Stimulated activated CD8-positive, alpha-beta memory T cell treated with anti-CD3 and anti-CD28 coated beads, Interleukin-12 subunit alpha, Interleukin-12 subunit beta, amount 100 ng/mL, for 24 hours (primary cell): Measurements from ENCODE around the gene C9orf85.
"Not testable (repeated sequence)": the region's sequence is repeated elsewhere in the genome, so short reads cannot be mapped to it uniquely, and the experiment has no call there.

Source experiments
- DNase-seq: peaks from one replicate; pipeline ENCODE4 v3.0.0-alpha.2; 2020; ENCODE audit errors: extremely low read depth

C9orf85 gene

GRCh38 chr9:71941998-71942567 is 30.6 kb downstream of the C9orf85 start:
- no peak for DNase-seq

- no peak for DNase-seq
Observed at GRCh38 chr9:71944754-71945375, 33.4 kb downstream of the C9orf85 start.

GRCh38 chr9:71954652-71955051 is 43.2 kb downstream of the C9orf85 start:
- DNase-seq, result not testable (repeated sequence)

- DNase-seq, result no peak
Observed at GRCh38 chr9:71955300-71955915, 44.0 kb downstream of the C9orf85 start.

GRCh38 chr9:71962328-71962727 is 50.9 kb downstream of the C9orf85 start:
- DNase-seq, result no peak

DNA sequence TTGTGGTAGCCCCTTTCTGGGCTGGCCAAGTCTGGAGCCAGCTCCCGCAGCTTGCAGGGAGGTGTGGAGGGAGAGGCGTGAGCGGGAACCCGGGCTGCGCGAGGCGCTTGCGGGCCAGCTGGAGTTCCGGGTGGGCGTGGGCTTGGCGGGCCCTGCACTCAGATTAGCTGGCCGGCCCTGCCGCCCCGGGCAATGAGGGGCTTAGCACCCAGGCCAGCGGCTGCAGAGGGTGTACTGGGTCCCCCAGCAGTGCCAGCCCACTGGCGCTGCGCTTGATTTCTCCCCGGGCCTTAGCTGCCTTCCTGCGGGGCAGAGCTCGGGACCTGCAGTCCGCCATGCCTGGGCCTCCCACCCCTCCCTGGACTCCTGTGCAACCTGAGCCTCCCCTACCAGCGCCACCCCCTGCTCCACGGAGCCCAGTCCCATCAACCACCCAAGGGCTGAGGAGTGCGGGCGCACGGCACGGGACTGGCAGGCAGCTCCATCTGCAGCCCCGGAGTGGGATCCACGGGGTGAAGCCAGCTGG is 52.1 kb downstream of the C9orf85 start:
- DNase-seq, result not testable (repeated sequence)

DNA sequence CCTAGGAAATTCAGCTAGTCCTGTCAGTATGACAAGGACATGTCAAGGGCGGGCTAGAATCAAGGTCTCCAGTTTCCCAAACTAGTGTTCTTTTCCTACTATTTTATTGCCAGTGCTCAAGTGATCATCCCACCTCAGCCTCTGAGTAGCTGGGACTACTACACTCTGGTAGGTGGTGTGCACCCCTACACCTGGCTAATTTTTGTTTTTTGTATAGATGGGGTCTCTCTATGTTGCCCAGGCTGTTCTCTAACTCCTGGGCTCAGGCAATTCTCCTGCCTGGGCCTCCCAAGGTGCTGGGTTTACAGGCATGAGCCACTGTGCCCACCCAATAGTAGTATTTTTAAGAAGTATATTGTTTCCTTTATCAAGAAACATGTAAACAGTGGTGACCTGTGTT is 54.0 kb downstream of the C9orf85 start:
- no peak for DNase-seq

DNA sequence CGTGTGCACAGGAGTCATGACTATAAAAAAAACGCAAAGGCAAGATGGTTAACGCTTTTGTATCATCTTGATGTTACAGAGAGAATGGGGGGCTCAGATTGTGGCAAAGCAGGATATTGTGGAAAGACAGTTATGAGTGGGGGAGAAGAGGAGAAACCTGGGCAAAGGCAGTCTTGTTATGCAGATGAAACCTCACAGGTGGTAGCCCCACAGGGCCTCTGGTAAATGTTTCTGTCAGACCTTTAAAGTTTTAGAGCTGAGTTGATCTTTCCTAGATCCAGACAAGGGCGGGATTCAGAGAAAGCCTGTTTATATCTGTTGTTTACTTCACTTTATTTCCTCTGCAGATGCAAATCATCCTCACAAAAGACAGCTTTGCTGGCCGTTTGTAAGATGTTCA is 55.2 kb downstream of the C9orf85 start:
- DNase-seq, result no peak

GRCh38 chr9:71968541-71969090 is 57.2 kb downstream of the C9orf85 start:
- no peak for DNase-seq

DNA sequence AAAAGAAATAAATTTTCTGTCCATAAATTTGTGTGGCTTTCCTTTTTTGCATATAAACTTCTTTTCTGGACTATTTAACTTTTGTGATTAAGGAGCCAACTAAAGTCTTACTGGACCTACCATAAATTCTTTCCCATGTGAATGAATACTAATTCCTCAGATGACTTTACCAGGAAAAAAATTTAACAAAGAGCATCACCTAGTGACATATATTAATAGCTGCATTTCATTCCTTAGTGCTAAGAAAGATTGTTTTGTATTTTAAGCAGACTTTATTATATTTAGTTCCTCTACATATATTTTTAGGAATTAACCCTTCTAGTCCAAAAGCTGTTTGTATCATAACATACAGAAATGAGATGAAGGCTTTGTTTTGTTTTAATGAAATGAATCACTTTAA is 64.4 kb downstream of the C9orf85 start:
- no peak for DNase-seq

DNA sequence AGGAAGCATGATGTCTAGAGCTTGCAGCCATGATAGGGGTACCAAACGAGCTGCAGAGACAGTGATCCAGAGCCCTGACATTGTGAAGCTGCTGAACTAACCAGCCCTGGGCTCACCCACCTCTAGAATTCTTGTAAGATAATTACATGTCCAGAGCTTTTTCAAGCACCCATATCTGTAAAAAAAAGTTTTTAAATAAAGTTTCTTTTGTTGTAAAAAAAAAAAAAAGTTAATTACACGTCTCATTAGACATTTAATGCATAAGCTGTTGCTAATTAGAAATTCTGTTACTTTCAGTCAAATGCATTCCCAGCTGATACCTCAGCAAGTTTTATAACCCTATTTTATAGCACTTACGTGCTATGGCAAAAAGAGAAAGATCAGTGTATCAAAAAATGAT is 65.6 kb downstream of the C9orf85 start:
- no peak for DNase-seq

DNA sequence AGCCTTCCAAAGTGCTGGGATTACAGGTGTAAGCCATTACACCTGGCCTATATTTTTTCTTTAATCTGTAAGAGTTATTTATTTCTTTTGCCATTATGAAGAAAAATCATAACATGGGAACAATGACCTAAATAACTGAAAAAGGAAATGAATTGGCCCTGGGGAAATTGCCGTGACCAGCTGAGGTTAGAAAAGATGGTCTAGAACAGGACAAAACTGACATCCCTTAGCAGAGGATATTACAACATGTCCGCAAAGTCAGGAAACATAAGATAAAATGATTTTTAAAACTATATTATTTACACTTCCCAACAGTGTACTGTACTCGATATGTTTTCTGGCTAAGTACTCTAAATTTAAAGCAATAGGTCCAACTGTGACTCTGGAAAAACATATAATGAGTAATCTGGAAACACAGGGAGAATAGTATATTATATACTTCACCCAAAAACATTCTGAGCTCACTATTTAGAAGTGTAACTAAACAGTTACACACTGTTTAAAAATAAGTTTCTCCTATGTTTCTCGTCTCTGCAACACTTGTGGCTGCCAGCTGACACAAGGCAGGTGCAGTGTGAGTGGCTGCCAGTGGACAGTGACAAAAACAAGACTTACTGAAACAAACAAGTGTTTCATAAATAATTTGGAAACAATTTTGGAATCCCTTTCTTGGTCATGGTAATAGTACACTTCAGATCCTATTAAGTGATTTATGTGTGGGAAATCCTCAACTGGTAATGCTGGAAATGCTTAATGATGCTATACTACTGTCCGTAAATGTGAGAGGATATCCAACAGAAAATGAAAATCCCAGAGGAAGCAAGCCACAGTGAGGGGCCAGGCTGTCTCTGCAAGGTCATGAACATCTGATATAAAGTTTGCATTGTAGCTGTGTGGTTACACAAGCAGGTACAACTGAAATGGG is 69.1 kb downstream of the C9orf85 start:
- no peak for DNase-seq

DNA sequence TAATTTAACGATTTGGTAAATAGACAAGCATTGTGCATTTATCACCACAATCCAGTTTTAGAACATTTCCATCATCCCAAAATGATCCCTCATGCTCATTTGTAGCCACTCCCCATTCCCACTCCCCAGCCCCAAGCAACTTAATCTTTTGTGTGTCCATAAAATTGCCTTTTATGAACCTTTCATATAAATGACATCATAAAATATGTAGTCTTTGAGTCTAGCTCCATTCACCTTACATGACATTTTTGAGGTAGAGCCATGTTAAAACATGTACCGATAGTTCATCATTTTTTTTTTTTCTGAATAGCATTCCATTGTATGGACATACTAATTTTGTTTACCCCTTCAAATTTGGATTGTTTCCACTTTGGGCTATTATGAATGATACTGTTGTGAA is 70.5 kb downstream of the C9orf85 start:
- DNase-seq, result no peak

DNA sequence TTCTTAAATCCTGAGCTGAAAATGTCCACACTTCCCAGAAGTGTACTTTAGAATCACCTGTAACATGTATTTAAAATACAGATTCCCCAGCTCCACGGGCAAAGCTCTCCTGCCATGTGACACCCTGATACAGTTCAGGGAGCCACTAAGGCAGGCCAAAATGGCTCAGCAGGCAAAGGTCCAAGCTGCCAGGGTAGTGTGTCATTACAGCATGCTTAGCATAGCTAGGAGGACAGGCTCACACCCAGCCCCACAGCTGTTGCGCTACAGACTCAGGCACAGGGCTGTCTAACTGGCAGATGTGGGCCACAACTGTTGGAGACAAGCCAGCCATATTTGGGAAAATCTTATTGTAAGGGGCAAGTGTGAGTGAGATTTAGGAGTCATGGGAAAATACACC is 73.0 kb downstream of the C9orf85 start:
- DNase-seq, result no peak

DNA sequence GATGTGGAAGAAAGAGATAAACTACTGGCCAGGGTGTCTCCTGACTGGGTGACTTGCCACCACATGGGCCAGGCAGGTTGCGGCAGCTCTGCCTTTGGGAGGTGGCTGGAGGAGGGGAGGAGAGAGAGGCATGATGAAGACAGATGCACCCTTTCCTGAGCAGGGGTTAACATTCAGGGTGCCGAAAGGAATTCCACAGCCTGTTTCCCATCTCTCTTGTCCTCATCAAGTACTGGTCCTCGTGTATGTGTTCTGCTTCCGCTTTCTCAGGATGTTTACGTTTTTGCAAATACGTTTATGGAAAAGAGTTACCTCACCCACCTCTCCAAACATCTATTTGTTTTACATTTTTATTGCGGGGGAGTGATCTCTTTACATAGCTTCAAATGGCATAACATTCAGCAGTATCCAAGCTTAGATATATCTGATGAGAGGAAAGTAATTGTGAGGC is 73.4 kb downstream of the C9orf85 start:
- no peak for DNase-seq

- no peak for DNase-seq
Observed at GRCh38 chr9:71985297-71985911, 74.0 kb downstream of the C9orf85 start.

- no peak for DNase-seq
Observed at GRCh38 chr9:71986900-71987299, 75.5 kb downstream of the C9orf85 start.

DNA sequence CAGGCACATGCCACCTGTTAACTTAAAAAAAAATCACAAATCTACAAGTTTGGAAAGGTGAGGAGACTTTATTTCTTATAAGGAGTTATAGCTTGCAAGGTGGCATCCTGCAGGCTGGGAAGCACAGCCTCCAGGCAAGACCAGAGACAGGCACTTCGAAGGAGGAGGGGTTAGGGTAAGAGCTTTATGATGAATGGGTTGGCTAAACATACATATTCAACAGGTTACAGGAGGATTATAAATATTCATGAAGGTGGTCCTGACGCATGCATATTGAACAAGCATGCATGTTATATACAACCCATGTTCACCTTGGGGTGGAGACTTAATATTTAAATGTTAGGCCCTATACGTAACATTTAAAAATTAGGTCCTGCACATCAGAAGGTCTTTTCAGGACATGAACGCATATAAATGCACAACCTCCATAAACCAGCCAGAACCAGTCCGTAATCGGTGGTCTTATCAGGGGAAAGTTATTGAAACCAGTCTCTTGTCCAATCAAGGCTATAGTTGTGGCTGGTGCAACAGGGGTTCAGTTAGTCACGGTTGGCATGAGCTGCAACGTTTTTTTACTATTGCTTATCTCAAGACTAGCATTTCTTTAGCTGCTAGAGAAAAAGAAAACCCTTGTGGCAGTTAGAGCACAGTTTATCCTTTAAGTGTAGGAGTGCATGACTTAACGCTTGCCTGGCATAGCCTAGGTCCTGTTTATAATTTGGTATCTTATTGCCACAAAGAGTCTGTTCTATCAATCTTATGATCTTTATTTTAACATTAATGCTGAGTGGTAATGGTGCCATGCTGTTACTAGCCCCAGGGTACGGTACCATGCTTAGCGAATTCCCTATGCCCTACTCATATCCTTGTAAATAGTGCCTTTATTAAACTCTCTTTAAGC is 76.3 kb downstream of the C9orf85 start:
- DNase-seq, result no peak

- DNase-seq, result no peak
Observed at GRCh38 chr9:71990466-71990865, 79.0 kb downstream of the C9orf85 start.

DNA sequence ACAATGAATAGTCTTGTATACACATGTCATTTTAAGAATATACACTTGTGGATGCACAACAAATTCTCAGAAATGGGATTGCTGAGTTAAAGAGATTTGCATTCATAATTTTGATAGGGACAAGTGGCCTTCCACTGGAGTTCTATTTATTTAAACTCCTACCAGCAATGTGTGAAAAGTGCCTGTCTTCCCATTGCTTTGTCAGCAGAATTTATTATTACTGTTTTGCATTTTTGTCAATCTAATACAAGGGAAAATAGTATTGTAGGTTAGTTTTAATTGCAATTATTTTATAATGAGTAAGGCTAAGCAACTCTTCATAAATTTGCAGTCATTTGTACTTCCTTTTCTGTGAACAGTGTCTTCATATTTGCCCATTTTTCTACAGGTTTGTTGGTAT is 94.0 kb downstream of the C9orf85 start:
- no peak for DNase-seq
